Neuronal stem cell (in vitro differentiated cells): ENCODE results near the gene CNTN5.
"Not testable (repeated sequence)": the region's sequence is repeated elsewhere in the genome, so short reads cannot be mapped to it uniquely, and the experiment has no call there.

Experiments
- DNase-seq: peaks from one replicate; pipeline ENCODE4 v3.0.0-alpha.2; 2013; ENCODE audit warnings: low spot score
- H2AFZ ChIP-seq: one replicate; pipeline ENCODE4 v1.6.1; 2013; ENCODE audit warnings: mild to moderate bottlenecking, low read length, inconsistent platforms
- H2AK5ac ChIP-seq: 2 replicates; pipeline ENCODE4 v1.6.1; 2013; ENCODE audit warnings: low read depth, mild to moderate bottlenecking, inconsistent platforms, low read length, moderate library complexity, mixed read lengths
- H2BK120ac ChIP-seq: 2 replicates; pipeline ENCODE4 v1.6.1; 2013; ENCODE audit warnings: low read depth, mild to moderate bottlenecking, inconsistent platforms, low read length, moderate library complexity, mixed read lengths
- H2BK12ac ChIP-seq: one replicate; pipeline ENCODE4 v1.6.1; 2013; ENCODE audit warnings: low read length, inconsistent platforms
- H2BK15ac ChIP-seq: 2 replicates; pipeline ENCODE4 v1.6.1; 2013; ENCODE audit warnings: mild to moderate bottlenecking, low read length, inconsistent platforms, mixed read lengths
- H2BK5ac ChIP-seq: one replicate; pipeline ENCODE4 v1.6.1; 2013; ENCODE audit warnings: inconsistent platforms, mild to moderate bottlenecking, low read length, moderate library complexity
- H3K14ac ChIP-seq: one replicate; pipeline ENCODE4 v1.6.1; 2013; ENCODE audit warnings: low read length, inconsistent platforms
- H3K18ac ChIP-seq: 2 replicates; pipeline ENCODE4 v1.6.1; 2013; ENCODE audit warnings: low read length, inconsistent platforms
- H3K23ac ChIP-seq: 2 replicates; pipeline ENCODE4 v1.6.1; 2013; ENCODE audit warnings: low read depth, mild to moderate bottlenecking, mixed read lengths, low read length, inconsistent platforms; ENCODE audit not compliant: poor library complexity
- H3K27ac ChIP-seq: replicated peaks from 3 replicates; pipeline ENCODE4 v1.5.1; 2013; ENCODE audit warnings: low read length, inconsistent platforms
- H3K27me3 ChIP-seq, 3 experiments: 2 replicates each; pipeline ENCODE4 v1.6.1; 2013; ENCODE audit warnings: low read length in 3 of 3, mild to moderate bottlenecking in 2 of 3, inconsistent platforms in 1 of 3, low read depth in 1 of 3, mixed read lengths in 1 of 3, moderate library complexity in 1 of 3; ENCODE audit not compliant: control insufficient read depth in 3 of 3, insufficient read depth in 3 of 3
- H3K36me3 ChIP-seq, 2 donors: replicated peaks in 1 of 2; 2 replicates each; pipeline ENCODE4 v1.6.1; 2013; ENCODE audit warnings: low read length in 2 of 2; ENCODE audit not compliant: control insufficient read depth in 2 of 2, insufficient read depth in 2 of 2
- H3K4ac ChIP-seq: 2 replicates; pipeline ENCODE4 v1.6.1; 2013; ENCODE audit warnings: inconsistent platforms, mild to moderate bottlenecking, low read length, moderate library complexity
- H3K4me1 ChIP-seq, 2 donors: 1 replicate in 1 of 2; 2 replicates in 1 of 2; pipeline ENCODE4 v1.6.1; 2013; ENCODE audit warnings: low read length in 2 of 2, low read depth in 1 of 2; ENCODE audit not compliant: control insufficient read depth in 2 of 2, insufficient read depth in 1 of 2
- H3K4me2 ChIP-seq: one replicate; pipeline ENCODE4 v1.6.1; 2013; ENCODE audit warnings: mild to moderate bottlenecking, low read length, inconsistent platforms; ENCODE audit not compliant: insufficient read depth, poor library complexity, severe bottlenecking
- H3K4me3 ChIP-seq, 2 donors: 2 replicates each; pipeline ENCODE4 v1.5.1; 2013; ENCODE audit warnings: low read length in 2 of 2, mild to moderate bottlenecking in 2 of 2, inconsistent platforms in 1 of 2, moderate library complexity in 1 of 2
- H3K79me1 ChIP-seq: one replicate; pipeline ENCODE4 v1.6.1; 2013; ENCODE audit warnings: low read depth, mild to moderate bottlenecking, inconsistent platforms, low read length, moderate library complexity
- H3K9ac ChIP-seq: one replicate; pipeline ENCODE4 v1.6.1; 2013; ENCODE audit warnings: mild to moderate bottlenecking, low read depth, low read length, inconsistent platforms; ENCODE audit not compliant: poor library complexity
- H3K9me3 ChIP-seq, 2 donors: replicated peaks in 1 of 2; 2 replicates each; pipeline versions ENCODE3 to v1.6.1; 2013; ENCODE audit warnings: low read length in 2 of 2, mild to moderate bottlenecking in 2 of 2, inconsistent platforms in 1 of 2, low read depth in 1 of 2, mixed read lengths in 1 of 2, moderate library complexity in 1 of 2; ENCODE audit not compliant: control insufficient read depth in 2 of 2, insufficient read depth in 1 of 2
- H4K8ac ChIP-seq: one replicate; pipeline ENCODE4 v1.6.1; 2013; ENCODE audit warnings: low read depth, mild to moderate bottlenecking, inconsistent platforms, low read length, moderate library complexity
- H4K91ac ChIP-seq: one replicate; pipeline ENCODE4 v1.6.1; 2013; ENCODE audit warnings: low read length, low read depth, mild to moderate bottlenecking, inconsistent platforms; ENCODE audit not compliant: poor library complexity
- WGBS, 2 donors: extraction: QIAGEN DNeasy Blood & Tissue Kit; methylation state at CpG; one replicate each; pipeline ENCODE4 v1.1.7; 2013; ENCODE audit warnings: missing lambda C conversion rate in 2 of 2, mixed read lengths in 1 of 2; ENCODE audit not compliant: insufficient read length in 2 of 2, insufficient replicate concordance in 1 of 2; ENCODE audit errors: extremely low coverage in 2 of 2; 5-methylcytosine and 5-hydroxymethylcytosine counted together

The CNTN5 gene

GRCh38 chr11:99822846-99823565, 802.3 kb downstream of the CNTN5 start:
- H3K4me1 ChIP-seq, result no peaks in the 10 kb centered on the region
- no peak overlapping the region for H4K8ac ChIP-seq
- H4K91ac ChIP-seq, result no peak overlapping the region
- no peak overlapping the region for H3K4me2 ChIP-seq
- no peaks in the 10 kb centered on the region for H3K27me3 ChIP-seq
- H3K18ac ChIP-seq, result no peak overlapping the region
- no peak overlapping the region for H2BK120ac ChIP-seq
- no peaks in the 10 kb centered on the region for H3K9me3 ChIP-seq
- no peak overlapping the region for H3K14ac ChIP-seq
- H2BK12ac ChIP-seq, result no peak overlapping the region
- H2BK5ac ChIP-seq, result no peak overlapping the region
- WGBS, 2 donors, result no CpG with 5 or more reads among the region's 6 CpGs
- no peak overlapping the region for H3K4ac ChIP-seq
- no peak overlapping the region for H2BK15ac ChIP-seq
- no peak for DNase-seq
- H3K23ac ChIP-seq, result no peak overlapping the region
- H3K9ac ChIP-seq, result no peak overlapping the region
- no peak overlapping the region for H3K4me3 ChIP-seq
- no peak overlapping the region for H2AK5ac ChIP-seq
- no peaks in the 10 kb centered on the region for H3K36me3 ChIP-seq
- no peaks in the 10 kb centered on the region for H3K79me1 ChIP-seq
- H3K27ac ChIP-seq, result no peak overlapping the region
- H2AFZ ChIP-seq, result no peak overlapping the region

- H3K27me3 ChIP-seq, H2AK5ac ChIP-seq: not testable (repeated sequence)
Observed at GRCh38 chr11:99836739-99837138, 816.0 kb downstream of the CNTN5 start.

GRCh38 chr11:99841885-99842284, 821.1 kb downstream of the CNTN5 start:
- no peak overlapping the region for H3K4me2 ChIP-seq
- no peaks in the 10 kb centered on the region for H3K4me1 ChIP-seq
- no CpG with 5 or more reads among the region's 7 CpGs for WGBS, 2 donors
- H3K4me3 ChIP-seq, result no peak overlapping the region
- H2BK5ac ChIP-seq, result no peak overlapping the region
- no peaks in the 10 kb centered on the region for H3K27me3 ChIP-seq
- H3K27ac ChIP-seq, result no peak overlapping the region
- no peaks in the 10 kb centered on the region for H3K36me3 ChIP-seq
- H3K4ac ChIP-seq, result no peak overlapping the region
- no peak overlapping the region for H3K14ac ChIP-seq
- H3K9me3 ChIP-seq, result no peaks in the 10 kb centered on the region
- H2BK12ac ChIP-seq, result no peak overlapping the region
- no peak overlapping the region for H2AFZ ChIP-seq
- no peak for DNase-seq
- no peaks in the 10 kb centered on the region for H3K79me1 ChIP-seq
- H2AK5ac ChIP-seq, result no peak overlapping the region
- no peak overlapping the region for H2BK120ac ChIP-seq
- H2BK15ac ChIP-seq, result no peak overlapping the region
- H4K91ac ChIP-seq, result no peak overlapping the region
- no peak overlapping the region for H3K9ac ChIP-seq
- no peak overlapping the region for H4K8ac ChIP-seq
- H3K23ac ChIP-seq, result no peak overlapping the region
- no peak overlapping the region for H3K18ac ChIP-seq

More at GRCh38 chr11:99836739-99837138, 816.0 kb downstream of the CNTN5 start:
- not testable (repeated sequence) for H3K9me3 ChIP-seq, H2BK120ac ChIP-seq, H3K4me3 ChIP-seq, H3K4ac ChIP-seq, H3K4me2 ChIP-seq, H4K8ac ChIP-seq, H3K4me1 ChIP-seq, H2BK5ac ChIP-seq, H3K18ac ChIP-seq, H2AFZ ChIP-seq, H3K14ac ChIP-seq, H3K79me1 ChIP-seq, H4K91ac ChIP-seq, H3K9ac ChIP-seq, H2BK12ac ChIP-seq, H3K23ac ChIP-seq, H3K36me3 ChIP-seq, H2BK15ac ChIP-seq, H3K27ac ChIP-seq, DNase-seq

GRCh38 chr11:99865951-99866350, 845.2 kb downstream of the CNTN5 start:
- Histone ChIP-seq H3K4me1 (no peaks in the 10 kb centered on the region), H4K8ac (no peak overlapping the region), H2AFZ (no peak overlapping the region), H3K9ac (no peak overlapping the region), H2AK5ac (no peak overlapping the region), H2BK12ac (no peak overlapping the region), H3K4me3 (no peak overlapping the region), H3K27me3 (no peaks in the 10 kb centered on the region), H2BK120ac (no peak overlapping the region), H2BK15ac (no peak overlapping the region), H3K9me3 (no peaks in the 10 kb centered on the region), H3K18ac (no peak overlapping the region), H3K27ac (no peak overlapping the region), H4K91ac (no peak overlapping the region), H2BK5ac (no peak overlapping the region), H3K23ac (no peak overlapping the region), H3K36me3 (no peaks in the 10 kb centered on the region), H3K14ac (no peak overlapping the region), H3K79me1 (no peaks in the 10 kb centered on the region), H3K4me2 (no peak overlapping the region), H3K4ac (no peak overlapping the region)
- no CpG with 5 or more reads among the region's 2 CpGs for WGBS, 2 donors
- DNase-seq, result no peak
